HG02588 (cell line): Measurements from ENCODE around the gene HOXD12.

Experiments
- ATAC-seq: cut with Tn5 transposase; IDR thresholded peaks from one replicate; pipeline ENCODE4 v1.9.1; 2021; ENCODE audit warnings: mild to moderate bottlenecking, moderate library complexity; ENCODE audit not compliant: unreplicated experiment

Gene HOXD12

GRCh38 chr2:176080540-176081375 is 18.8 kb upstream of the HOXD12 start:
- ATAC-seq = no peak

- no peak for ATAC-seq
Observed at GRCh38 chr2:176081376-176081836, 18.2 kb upstream of the HOXD12 start.

GRCh38 chr2:176081837-176082524 is 17.6 kb upstream of the HOXD12 start:
- no peak for ATAC-seq

GRCh38 chr2:176082525-176082823 is 17.1 kb upstream of the HOXD12 start:
- ATAC-seq = no peak

- no peak for ATAC-seq
Observed at GRCh38 chr2:176082824-176083751, 16.5 kb upstream of the HOXD12 start.

- ATAC-seq = no peak
Observed at GRCh38 chr2:176083796-176084261, 15.8 kb upstream of the HOXD12 start, which contains the start of gene EVX2. Gene EVX2, minus strand, starts transcription at chr2:176083962. Its CDS starts 186 bp downstream, at chr2:176083776.

- no peak for ATAC-seq
Observed at GRCh38 chr2:176084611-176085119, 14.9 kb upstream of the HOXD12 start.

GRCh38 chr2:176085120-176085788 is 14.3 kb upstream of the HOXD12 start:
- ATAC-seq = no peak

- ATAC-seq = no peak
Observed at GRCh38 chr2:176085861-176086771, 13.5 kb upstream of the HOXD12 start.

GRCh38 chr2:176087330-176088047 is 12.1 kb upstream of the HOXD12 start:
- no peak for ATAC-seq

GRCh38 chr2:176088048-176088936 is 11.3 kb upstream of the HOXD12 start:
- ATAC-seq = no peak

- no peak for ATAC-seq
Observed at GRCh38 chr2:176088937-176089842, 10.4 kb upstream of the HOXD12 start.

- ATAC-seq = no peak
Observed at GRCh38 chr2:176089843-176090395, 9.7 kb upstream of the HOXD12 start.

- no peak for ATAC-seq
Observed at GRCh38 chr2:176090862-176091261, 8.7 kb upstream of the HOXD12 start.

GRCh38 chr2:176091329-176092258 is 8.0 kb upstream of the HOXD12 start:
- ATAC-seq = no peak
